Endothelial cell of umbilical vein (primary cell): ENCODE measurements around the gene GJD2. TPM values are rescaled to one million over a fixed set of nuclear protein-coding genes. Genes with fewer than 3 reads are reported as not detected.

ENCODE experiments used
- BruUV-seq: library from RNA; stranded (reverse); fragments of 400-500 nt; replicated peaks from 2 replicates; lab custom pipeline; 2021; lab: Mats Ljungman, UMichigan
- CTCF ChIA-PET: fragments of 300-600, 350-600 bp; sonication (Branson Sonifier 250); formaldehyde crosslinking; loops from one replicate; lab custom pipeline; 2021; ENCODE audit warnings: antibody characterized with exemption, inconsistent platforms; lab: Charles Lee
- POLR2A ChIA-PET: fragments of 300-600, 350-600 bp; sonication (Branson Sonifier 250); formaldehyde crosslinking; loops from one replicate; lab custom pipeline; 2021; ENCODE audit warnings: antibody characterized with exemption, inconsistent platforms; lab: Charles Lee
- DNase-seq: peaks from one replicate; pipeline ENCODE4 v3.0.0-alpha.2; 2011; ENCODE audit warnings: low read depth, low spot score
- FAIRE-seq: peaks from 2 replicates; lab custom pipeline; 2011; peaks lifted over from hg19 to GRCh38; lab: Jason Lieb, UNC
- H2AFZ ChIP-seq: 2 replicates; pipeline ENCODE4 v1.6.0; 2012; ENCODE audit warnings: low read depth, low read length, control low read depth, inconsistent platforms
- H3K27ac ChIP-seq: 2 replicates; pipeline ENCODE4 v1.5.1; 2011; ENCODE audit warnings: low read depth, mild to moderate bottlenecking, control low read depth, low read length, moderate library complexity; ENCODE audit not compliant: insufficient read depth
- H3K27me3 ChIP-seq, 2 experiments: 2 replicates each; pipeline versions ENCODE4 v1.6.0 to v1.6.1; 2011; ENCODE audit warnings: low read length in 2 of 2, mixed read lengths in 1 of 2; ENCODE audit not compliant: control insufficient read depth in 2 of 2, insufficient read depth in 2 of 2
- H3K36me3 ChIP-seq, 2 experiments: 2 replicates in 1 of 2; 3 replicates in 1 of 2; pipeline ENCODE4 v1.5.1; 2011; ENCODE audit warnings: low read length in 2 of 2, mild to moderate bottlenecking in 1 of 2, moderate library complexity in 1 of 2; ENCODE audit not compliant: control insufficient read depth in 2 of 2, insufficient read depth in 2 of 2; ENCODE audit errors: extremely low read depth in 1 of 2
- H3K4me1 ChIP-seq: 3 replicates; pipeline ENCODE4 v1.5.1; 2011; ENCODE audit warnings: mild to moderate bottlenecking, low read length; ENCODE audit not compliant: control insufficient read depth, insufficient read depth; ENCODE audit errors: extremely low read depth
- H3K4me2 ChIP-seq: 2 replicates; pipeline ENCODE4 v1.6.1; 2011; ENCODE audit warnings: low read length, control low read depth, mixed read lengths; ENCODE audit not compliant: insufficient read depth
- H3K4me3 ChIP-seq, 3 experiments: fragments of 200-600 bp in 1 of 3; sonication (generic), shearing (Covaris generic) in 1 of 3; replicated peaks in 1 of 3; 2 replicates each; pipeline ENCODE4 v1.5.1; 2011 to 2016; ENCODE audit warnings: control low read depth in 3 of 3, low read length in 3 of 3, mild to moderate bottlenecking in 2 of 3, inconsistent platforms in 1 of 3, low read depth in 1 of 3, moderate library complexity in 1 of 3; ENCODE audit not compliant: insufficient read depth in 1 of 3
- H3K79me2 ChIP-seq: 2 replicates; pipeline ENCODE4 v1.6.0; 2012; ENCODE audit warnings: low read length, inconsistent platforms; ENCODE audit not compliant: control insufficient read depth, insufficient read depth
- H3K9ac ChIP-seq: replicated peaks from 2 replicates; pipeline ENCODE3; 2011; ENCODE audit warnings: low read length, control low read depth; ENCODE audit not compliant: insufficient read depth; ENCODE audit errors: extremely low read depth
- H3K9me1 ChIP-seq: replicated peaks from 3 replicates; pipeline ENCODE4 v1.6.0; 2011; ENCODE audit warnings: mild to moderate bottlenecking, low read length; ENCODE audit not compliant: control insufficient read depth, insufficient read depth; ENCODE audit errors: extremely low read depth
- H3K9me3 ChIP-seq: replicated peaks from 2 replicates; pipeline ENCODE4 v1.5.1; 2012; ENCODE audit warnings: low read length, inconsistent platforms; ENCODE audit not compliant: control insufficient read depth, insufficient read depth
- H4K20me1 ChIP-seq: replicated peaks from 2 replicates; pipeline ENCODE3; 2011; ENCODE audit warnings: mild to moderate bottlenecking, low read length; ENCODE audit not compliant: control insufficient read depth, insufficient read depth; ENCODE audit errors: extremely low read depth
- CTCF ChIP-seq, 2 donors: IDR thresholded peaks; 1 replicate in 1 of 2; 2 replicates in 1 of 2; pipeline ENCODE4 v1.5.1; 2011; ENCODE audit warnings: low read length in 2 of 2, mild to moderate bottlenecking in 2 of 2, moderate library complexity in 2 of 2, control low read depth in 1 of 2, inconsistent platforms in 1 of 2, low read depth in 1 of 2; ENCODE audit not compliant: insufficient read depth in 1 of 2; ENCODE audit errors: extremely low read depth in 1 of 2
- EZH2 ChIP-seq: IDR thresholded peaks from 2 replicates; pipeline ENCODE4 v1.6.1; 2012; ENCODE audit warnings: borderline replicate concordance, low read depth, mild to moderate bottlenecking, moderate library complexity, low read length, inconsistent platforms; ENCODE audit not compliant: severe bottlenecking
- FOS ChIP-seq: IDR thresholded peaks from 2 replicates; pipeline ENCODE4 v1.6.1; 2011; ENCODE audit warnings: mild to moderate bottlenecking, low read length, moderate library complexity, borderline replicate concordance; ENCODE audit not compliant: insufficient read depth
- GATA2 ChIP-seq: IDR thresholded peaks from 2 replicates; pipeline ENCODE4 v1.7.0; 2011; ENCODE audit warnings: low read depth, mild to moderate bottlenecking, moderate library complexity, mixed read lengths, low read length; ENCODE audit not compliant: insufficient read length, insufficient read depth
- JUN ChIP-seq: IDR thresholded peaks from 2 replicates; pipeline ENCODE4 v1.6.1; 2011; ENCODE audit warnings: borderline replicate concordance, low read depth; ENCODE audit not compliant: insufficient read length, insufficient read depth
- MAX ChIP-seq: IDR thresholded peaks from 2 replicates; pipeline ENCODE4 v1.6.1; 2011; ENCODE audit not compliant: insufficient read depth, insufficient read length
- MYC ChIP-seq: IDR thresholded peaks from one replicate; pipeline ENCODE4 v1.6.1; 2011; ENCODE audit warnings: mild to moderate bottlenecking, low read depth, low read length
- POLR2A ChIP-seq: IDR thresholded peaks from 2 replicates; pipeline ENCODE4 v1.6.1; 2012; ENCODE audit warnings: low read depth, mild to moderate bottlenecking, control low read depth, low read length
- POLR2AphosphoS5 ChIP-seq: IDR thresholded peaks from 2 replicates; pipeline ENCODE4 v1.6.1; 2012; ENCODE audit warnings: low read depth, mild to moderate bottlenecking, control low read depth, low read length, moderate library complexity; ENCODE audit not compliant: insufficient read depth
- dilution Hi-C: fragments of 300-500 bp; cut with MboI; formaldehyde crosslinking; loops from one replicate; pipeline ENCODE4 v1.15.0; 2019; ENCODE audit warnings: low sequenced_read_pairs; ENCODE audit not compliant: extremely low pct_ligation_motif_present
- intact Hi-C: fragments of 100-400 bp; cut with micrococcal nuclease; formaldehyde crosslinking; loops from one replicate; pipeline ENCODE4 v1.10.0; 2022
- polyA plus RNA-seq, 4 experiments: library from polyadenylated mRNA; depleted of rRNA in 3 of 4; stranded (reverse) in 3 of 4; unstranded in 1 of 4; fragments of >200 nt; gene quantifications; 2 replicates each; pipeline versions ENCODE4 v1.2.1 to v1.2.3, GENCODE V29; 2011 to 2012; ENCODE audit warnings: missing spikeins in 1 of 4
- total RNA-seq: library from RNA; stranded (reverse); gene quantifications from 2 replicates; pipeline ENCODE4 v1.2.3, GENCODE V29; 2021

GJD2 gene
- total and polyA plus RNA-seq, 2 donors (not counting 3 experiments of a cell fraction or from before 2014, with no cell fraction given): not detected

- no peak for FAIRE-seq
- Histone ChIP-seq H3K9me1 (no peaks in the 10 kb centered on the region), H3K27me3 (peaks cover 12 to 26% of the 10 kb centered on the region in 2 experiments), H3K36me3 (no peaks in the 10 kb centered on the region), H3K27ac (no peak overlapping the region), H3K9me3 (no peaks in the 10 kb centered on the region), H2AFZ (no peak overlapping the region), H3K4me3 (no peak overlapping the region), H3K4me2 (no peak overlapping the region), H3K9ac (no peak overlapping the region), H3K79me2 (no peaks in the 10 kb centered on the region), H3K4me1 (no peaks in the 10 kb centered on the region), H4K20me1 (no peaks in the 10 kb centered on the region)
- POLR2A ChIA-PET: no interaction called here
- no peak for DNase-seq
- CTCF ChIA-PET: no interaction called here
- no TSS peak for BruUV-seq
- intact Hi-C loops: no loop called here
- dilution Hi-C loops: no loop called here
- TF ChIP-seq POLR2AphosphoS5 (no peak), FOS (no peak), EZH2 (no peak), CTCF (IDR thresholded peaks at IDR 0.05; ENCODE audit: extremely low read depth in 1 of 2, insufficient read depth in 1 of 2, low read depth in 1 of 2, low read length in 2 of 2) (no peak), MAX (no peak), POLR2A (no peak), JUN (no peak), GATA2 (no peak), MYC (no peak)
Measured at GRCh38 chr15:34769711-34770110, 14.9 kb upstream of the GJD2 start.
